Activated CD4-positive, alpha-beta T cell treated with anti-CD3 and anti-CD28 coated beads for 4 hours (primary cell): Measurements from ENCODE around the gene CCDC134.
"Not testable (repeated sequence)": the region's sequence is repeated elsewhere in the genome, so short reads cannot be mapped to it uniquely, and the experiment has no call there.

Experiments
- DNase-seq, 2 donors: peaks; one replicate each; pipeline ENCODE4 v3.0.0-alpha.2; 2020

Gene CCDC134

DNA sequence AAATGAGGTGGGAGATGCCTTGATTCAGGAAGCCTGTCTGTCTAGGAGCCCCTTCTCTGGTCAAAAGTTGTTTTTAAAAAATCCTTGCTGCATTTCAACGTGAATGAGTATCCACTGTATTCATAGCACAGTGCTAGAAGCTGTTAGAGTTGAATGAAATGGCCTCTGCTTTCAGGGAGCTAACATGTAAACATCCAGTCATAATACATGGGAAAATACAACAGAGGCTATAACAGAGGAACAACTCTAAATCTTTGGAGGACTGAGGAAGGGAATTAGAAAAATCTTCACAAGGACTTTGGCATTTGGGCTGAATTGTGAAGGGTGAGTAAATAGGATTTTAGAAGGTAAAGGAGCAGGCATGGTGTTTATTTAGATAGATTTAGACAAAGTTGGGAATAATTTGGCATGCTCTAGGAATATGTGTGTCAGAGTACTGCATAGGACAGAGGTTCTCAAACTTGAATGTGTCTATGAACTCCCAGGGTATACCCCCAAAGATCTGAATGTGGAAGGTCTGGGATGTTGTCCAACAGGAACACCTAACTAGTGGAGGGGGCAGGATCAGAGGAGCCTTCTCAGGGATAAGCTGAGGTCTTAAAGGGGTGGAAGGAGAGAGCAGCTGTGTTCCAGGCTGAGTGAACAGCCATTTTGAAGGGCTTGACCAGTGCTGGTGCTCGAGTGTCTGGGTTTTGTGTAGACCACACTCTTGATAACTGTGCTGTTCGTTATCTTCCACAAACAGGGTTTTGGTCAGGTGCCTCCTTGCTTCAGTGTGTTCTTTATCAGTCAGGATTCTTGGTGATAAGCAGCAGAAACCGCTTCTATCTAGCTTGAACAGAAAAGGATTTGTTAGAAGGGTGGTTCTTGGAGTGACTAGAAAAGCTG, 45.1 kb downstream of the CCDC134 start:
- no peak for DNase-seq

DNA sequence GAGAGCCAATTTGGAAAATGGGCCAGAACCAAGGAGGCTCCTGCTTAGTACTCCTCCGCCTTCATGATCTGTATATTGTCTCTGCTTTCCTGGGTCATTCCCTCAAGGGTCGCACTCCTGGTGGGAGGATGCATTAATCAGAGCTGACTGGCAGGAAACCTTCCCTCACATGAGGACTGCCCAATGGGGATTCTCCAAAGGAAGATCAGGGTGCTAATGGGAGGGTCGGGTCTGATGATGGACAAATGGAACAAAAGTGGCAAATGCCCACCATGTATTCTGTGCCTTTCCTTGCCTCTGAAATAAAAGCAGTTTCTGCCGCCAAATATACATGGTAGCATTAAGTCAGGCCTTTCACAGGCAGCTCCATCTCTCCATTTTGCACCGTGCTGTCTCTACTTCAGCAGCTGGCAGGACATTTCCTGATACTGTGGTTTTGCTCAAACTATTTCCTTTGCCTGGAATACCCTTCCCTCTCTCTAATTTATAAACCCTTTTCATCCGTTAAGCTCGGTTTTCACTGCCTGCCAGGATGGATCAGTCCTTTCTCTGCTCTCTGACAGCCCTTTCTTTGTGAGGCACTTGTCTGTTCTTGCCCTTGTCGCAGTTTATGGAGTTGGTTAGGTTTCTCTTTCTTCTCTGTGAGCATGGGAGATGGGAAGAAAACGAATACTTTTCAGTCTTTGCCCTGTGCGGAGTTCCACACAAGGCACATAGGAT, 45.9 kb downstream of the CCDC134 start:
- no peak for DNase-seq

DNA sequence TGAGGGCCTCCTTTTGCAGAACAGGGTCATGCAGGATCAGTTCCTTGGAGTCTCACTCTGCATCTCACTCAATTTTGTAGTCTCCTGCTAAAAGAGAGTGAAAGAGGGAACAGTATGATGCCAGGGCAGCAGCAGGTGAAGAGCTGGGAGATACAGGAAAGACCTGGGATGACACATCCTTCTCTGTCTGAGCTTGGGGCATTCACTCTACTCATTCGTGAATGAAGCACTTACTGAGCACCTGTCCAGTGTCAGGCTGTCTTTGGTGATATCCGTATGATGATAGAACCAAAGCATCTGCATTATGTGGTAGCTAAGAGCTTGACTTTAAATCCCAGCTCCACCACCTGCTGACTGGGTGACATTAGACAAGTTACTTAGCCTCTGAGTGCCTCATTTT, 46.8 kb downstream of the CCDC134 start:
- no peak for DNase-seq

DNA sequence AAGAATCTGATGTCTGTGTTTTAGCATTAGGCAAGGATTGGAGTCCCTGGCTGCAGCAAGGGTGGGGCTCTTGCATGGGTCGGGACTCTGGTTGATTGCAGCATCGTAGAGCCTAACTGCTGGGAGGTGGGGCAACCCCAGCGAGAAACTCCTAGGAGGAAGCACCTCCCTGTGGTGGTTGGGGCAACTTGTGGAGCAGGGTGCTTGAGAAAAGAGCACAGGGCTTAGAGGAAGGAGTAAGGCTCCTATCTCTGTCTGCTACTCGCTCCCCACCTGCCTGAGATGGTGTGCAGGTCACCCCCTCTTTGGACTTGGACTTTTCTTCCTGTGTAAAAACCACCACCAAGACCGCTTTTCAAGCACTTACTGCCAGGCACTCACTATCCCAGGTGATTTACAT, 48.0 kb downstream of the CCDC134 start:
- no peak for DNase-seq

DNA sequence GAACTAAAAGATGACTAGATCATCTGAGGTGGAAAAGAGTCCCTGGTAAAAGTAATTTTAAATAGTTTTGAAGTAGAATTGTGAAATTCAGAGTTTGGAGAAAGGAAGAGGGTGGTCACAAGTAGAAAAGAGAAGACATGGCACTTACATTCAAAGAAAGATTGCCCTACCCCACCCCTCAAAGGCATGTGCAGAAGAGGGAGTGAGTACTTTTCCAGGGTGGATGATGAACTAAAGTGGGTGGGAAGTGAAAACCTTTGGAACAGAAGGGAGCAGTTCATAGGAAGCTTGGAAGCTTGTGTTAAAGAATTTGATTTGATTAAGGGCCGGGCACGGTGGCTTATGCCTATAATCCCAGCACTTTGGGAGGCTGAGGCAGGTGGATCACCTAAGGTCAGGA, 56.0 kb downstream of the CCDC134 start:
- no peak for DNase-seq

DNA sequence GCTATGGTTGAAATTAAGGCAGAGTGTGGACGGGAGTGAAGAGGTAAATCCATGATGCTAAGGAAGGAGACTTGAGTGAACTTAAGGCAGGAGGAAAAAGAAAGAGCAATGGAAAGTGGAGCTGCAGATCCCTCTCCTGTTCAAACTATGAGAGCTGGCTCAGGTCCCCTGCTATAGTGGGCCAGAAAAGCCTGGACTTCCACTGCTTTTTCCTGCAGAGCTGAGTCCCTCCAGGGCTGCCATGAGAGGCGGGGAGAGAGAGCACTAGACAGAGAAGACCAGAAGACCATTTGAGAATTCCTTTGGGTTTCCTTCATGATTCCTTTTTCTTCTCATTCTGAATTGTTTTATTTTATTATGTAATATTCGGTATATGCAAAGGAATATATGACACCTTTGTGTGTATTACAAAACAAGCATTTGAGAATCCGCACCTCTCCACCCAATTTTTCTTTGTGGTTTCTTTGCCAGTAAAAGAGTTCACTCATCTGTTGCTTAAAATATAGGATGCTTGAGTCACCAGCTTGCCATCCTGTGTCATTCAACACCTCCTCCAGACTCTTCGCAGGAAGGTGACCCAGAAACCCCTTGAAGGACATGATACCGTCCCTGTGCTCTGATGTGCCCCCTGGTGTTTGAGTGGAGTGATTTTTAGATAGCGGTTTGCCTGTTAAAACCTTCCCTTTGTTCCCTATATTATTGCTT, 56.8 kb downstream of the CCDC134 start:
- peak; percentile 84 to 86 for DNase-seq

DNA sequence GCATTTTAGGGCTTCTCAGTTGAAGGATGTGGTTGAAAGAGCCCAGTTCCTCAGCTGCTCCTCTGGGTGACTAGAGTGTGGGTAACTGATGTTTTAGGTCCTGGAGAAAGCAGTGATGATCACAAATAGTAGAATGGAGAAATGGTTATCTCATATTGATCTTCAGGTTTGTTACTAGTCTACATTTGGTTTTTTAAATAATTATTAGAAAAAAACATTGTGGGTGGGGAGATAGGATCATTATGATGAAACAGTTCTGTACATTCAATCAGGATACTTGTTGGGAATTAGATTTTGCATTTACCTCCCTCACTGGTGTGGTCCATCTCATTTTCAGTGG, 57.4 kb downstream of the CCDC134 start:
- DNase-seq = no peak

DNA sequence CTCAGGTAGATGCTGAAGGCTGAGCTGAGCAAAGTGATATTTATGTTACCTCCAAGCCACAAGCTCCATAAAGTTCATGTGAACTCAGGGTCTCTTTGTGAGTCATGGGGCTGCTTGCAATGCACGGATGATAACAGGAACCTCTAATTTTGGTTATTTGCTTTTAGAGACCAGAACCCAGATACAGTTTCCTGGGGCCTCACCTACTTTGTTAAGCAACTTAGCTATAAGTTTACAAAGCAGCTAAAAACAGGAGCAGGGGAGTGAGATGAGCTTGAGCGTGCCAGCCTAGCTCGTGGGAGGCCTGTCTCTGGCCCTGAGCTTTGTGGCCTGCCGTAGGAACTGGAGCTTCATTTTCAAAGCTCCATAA, 61.7 kb downstream of the CCDC134 start:
- peak; percentile 62 to 65 for DNase-seq

DNA sequence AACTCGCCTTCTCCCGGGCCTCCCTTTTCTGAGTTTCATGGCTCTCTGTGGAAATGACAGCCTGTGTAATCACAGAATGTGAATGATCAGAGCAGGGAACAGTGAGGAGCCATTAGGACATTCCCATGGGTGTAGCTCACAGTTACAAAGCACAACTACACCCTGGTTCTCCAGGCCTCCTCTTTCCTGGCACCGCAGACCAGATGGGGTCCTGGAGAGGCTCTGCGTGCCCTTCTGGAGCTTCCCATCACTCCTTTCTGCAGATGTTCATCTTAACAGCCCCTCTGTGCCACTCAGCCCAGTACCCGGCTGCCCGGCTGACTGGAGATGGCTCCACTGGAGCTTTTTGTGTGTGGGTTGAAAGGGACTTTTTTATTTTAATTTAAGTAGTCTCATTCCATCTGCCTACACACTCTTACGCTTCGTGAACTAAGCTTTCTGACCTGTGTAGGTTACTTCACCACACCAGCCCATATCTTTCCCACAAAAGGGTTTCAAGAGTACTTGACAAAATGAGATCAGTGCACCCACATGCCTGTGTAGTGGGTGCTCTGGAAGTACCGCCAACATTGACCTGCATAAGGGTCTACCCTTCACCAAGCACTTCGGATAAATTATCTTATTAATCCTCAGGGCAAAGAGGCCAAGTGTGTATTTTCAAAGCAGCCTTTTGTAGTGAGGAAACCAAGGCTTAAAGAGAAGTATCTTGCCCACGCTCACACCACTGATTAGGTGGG, 62.2 kb downstream of the CCDC134 start:
- peak; percentile 45 to 65 for DNase-seq

DNA sequence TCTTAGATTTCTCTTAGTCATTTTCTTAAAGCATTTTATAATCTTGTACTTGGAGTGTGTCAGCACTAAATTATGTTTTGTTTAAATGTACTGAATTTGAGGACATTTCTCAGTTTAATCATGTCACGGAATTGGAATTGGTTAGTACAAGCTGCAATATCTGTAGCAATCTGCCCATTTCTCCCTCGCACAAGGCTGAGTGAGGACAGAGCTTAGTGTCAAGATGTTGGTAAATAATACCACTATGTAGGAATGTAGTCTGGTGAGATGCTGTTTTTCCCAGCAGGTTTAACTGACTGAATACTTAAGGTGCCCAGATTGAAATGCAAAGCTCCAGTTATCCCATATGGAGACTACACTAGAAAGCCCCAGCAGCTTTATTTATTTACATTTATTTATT, 63.0 kb downstream of the CCDC134 start:
- no peak for DNase-seq

DNA sequence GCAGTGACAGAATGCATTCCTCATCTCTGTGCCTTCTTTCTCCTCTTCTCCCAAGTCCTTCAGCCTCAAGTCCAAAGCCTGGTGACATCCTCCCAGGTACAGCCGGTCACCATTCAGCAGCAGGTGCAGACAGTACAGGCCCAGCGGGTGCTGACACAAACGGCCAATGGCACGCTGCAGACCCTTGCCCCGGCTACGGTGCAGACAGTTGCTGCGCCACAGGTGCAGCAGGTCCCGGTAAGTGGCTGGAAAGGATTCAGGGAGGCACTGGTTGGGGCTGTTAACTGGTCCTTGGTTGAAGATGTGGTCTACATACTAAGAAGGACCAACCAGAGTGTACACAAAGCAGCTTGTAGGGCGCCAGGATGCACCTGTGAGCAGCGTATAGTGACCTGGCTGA, 68.1 kb downstream of the CCDC134 start:
- DNase-seq = no peak

DNA sequence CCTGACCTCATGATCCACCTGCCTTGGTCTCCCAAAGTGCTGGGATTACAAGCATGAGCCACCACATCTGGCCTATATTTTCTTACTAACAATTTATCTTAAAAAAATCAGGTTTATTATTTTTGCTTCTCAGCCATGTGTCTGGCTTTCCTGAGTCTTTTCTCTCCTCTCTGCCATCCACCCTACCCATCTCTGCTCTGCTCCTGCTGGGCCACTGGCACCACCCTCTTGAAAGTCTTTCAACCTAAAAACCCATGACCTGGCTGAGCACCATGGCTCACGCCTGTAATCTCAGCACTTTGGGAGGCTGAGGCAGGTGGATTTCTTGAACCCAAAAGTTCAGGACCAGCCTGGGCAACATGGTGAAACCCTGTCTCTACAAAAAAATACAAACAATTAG, 69.6 kb downstream of the CCDC134 start:
- DNase-seq = not testable (repeated sequence)

DNA sequence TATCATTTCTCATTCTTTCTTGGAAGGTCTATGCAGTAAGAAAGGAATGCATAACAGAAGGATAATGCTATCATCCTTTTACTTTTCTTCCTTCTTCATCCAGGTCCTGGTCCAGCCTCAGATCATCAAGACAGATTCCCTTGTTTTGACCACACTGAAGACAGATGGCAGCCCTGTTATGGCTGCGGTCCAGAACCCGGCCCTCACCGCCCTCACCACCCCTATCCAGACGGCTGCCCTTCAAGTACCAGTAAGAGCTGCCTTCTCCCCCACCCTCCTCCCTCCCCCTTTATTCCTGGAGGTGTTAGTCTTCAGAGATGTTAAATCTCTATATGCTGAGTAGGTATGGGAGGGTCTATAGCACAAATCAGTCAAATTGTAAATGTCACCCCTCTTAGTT, 70.3 kb downstream of the CCDC134 start:
- DNase-seq = no peak

DNA sequence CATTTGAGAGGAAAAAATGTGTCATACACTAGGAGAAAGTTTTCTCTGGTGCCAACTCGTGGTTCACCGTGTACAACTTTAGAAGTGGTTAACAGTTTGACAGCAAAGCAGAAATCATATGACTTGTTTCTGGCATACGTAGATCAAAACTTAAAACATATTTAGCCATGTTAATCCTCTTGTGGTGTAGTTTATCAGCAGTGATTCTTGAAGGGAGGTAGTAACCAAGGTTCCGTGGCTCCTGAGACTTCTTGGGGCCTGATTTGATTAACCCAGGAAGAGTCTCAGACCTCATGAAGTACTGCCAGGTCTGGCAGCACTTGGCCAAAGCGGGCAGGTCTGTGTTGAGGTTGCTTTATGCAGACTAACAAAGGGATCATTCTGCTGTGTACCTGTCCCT, 72.9 kb downstream of the CCDC134 start:
- DNase-seq = peak in 1 of 2 donors; percentile 35

DNA sequence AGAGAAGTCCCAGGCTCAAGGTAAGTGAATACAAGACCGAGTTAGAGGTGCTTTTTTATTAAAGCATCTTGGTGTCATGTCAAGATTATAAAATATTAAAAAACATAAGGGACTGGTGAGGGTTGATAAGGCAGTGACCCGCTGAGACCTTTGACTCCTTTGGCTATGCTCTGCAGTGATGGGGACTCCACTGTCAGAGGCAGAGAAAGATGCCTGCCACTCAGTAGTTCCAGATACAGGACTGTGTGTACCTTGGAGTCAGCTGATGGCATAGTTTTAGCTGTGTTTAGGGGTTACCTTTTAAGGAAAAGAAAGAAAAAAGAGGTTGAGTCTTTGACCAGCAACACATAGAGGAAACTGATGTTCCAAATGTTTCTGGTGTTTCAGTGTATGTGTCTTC, 73.6 kb downstream of the CCDC134 start:
- DNase-seq = no peak

DNA sequence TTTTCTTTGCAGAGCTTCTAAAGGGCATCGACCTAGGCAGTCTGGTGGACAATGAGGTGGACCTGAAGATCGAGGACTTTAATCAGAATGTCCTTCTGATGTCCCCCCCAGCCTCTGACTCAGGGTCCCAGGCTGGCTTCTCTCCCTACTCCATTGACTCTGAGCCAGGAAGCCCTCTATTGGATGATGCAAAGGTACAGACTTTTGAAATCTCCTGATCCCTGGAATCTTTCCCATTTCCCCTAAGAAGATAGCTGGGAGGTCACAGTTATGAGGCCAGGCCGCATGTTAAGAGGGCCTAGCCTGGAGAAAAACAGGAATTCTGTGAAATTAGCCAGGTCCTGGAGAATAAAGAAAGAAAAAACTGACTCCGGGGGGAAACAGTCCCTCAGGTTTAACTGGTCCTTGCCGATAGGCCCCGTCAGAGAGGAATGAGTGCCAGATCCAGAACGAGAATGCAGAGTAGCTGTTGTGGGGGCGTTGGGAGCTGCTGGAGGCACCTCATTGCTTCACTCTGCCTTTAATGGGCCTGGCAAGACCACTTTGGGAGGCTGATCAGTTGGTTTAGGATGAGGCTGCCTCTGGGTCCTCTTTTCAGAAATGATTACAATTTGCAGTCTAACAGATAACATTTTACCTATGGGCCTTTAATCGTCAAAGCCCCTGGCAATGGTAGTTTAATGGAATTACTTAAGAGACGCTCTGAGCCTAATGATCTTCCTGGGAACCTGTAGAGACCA, 75.2 kb downstream of the CCDC134 start:
- no peak for DNase-seq
